SK-MEL-5 (cell line): ENCODE measurements around the gene RYK. TPM values are rescaled to one million over a fixed set of nuclear protein-coding genes. Genes with fewer than 3 reads are reported as not detected.
"Not testable (repeated sequence)": the region's sequence is repeated elsewhere in the genome, so short reads cannot be mapped to it uniquely, and the experiment has no call there.

Experiments
- DNase-seq: peaks from one replicate; pipeline ENCODE4 v3.0.0-alpha.2; 2016; ENCODE audit warnings: low read depth, low spot score
- in situ Hi-C: cut with HindIII; loops from 2 replicates; pipeline ENCODE4 v1.10.0; 2016; ENCODE audit warnings: low sequenced_read_pairs, high pct_unique_total_duplicates, low pct_unique_long_range_greater_than_20kb
- total RNA-seq: library from RNA; depleted of rRNA; stranded (reverse); fragments of >200 nt; shearing (Covaris generic); gene quantifications from 2 replicates; pipeline ENCODE4 v1.2.3, GENCODE V29; 2014

RYK gene
- total RNA-seq, 1 experiment from 2014 or later: 79.0 TPM

DNA sequence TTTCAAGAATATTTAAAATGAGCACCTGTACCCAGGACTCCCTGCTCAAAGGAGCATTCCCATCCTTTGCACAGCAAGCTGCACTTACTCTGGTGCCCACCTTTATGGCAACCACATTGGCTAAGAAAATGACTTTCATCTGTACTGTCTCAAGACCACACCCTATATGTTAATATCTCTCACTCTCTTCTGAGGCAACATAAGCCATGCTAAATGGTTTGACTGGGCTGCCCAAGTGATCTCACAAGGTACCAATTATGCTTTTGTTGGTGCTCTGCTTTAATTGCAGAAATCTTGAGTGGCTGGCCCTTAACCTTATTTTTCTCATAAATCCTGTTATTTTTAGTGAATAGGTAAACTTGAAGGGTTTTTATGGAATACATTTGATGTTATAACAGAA, 17.7 kb downstream of the RYK start:
- in situ Hi-C loops: no loop called here
- DNase-seq: no peak

DNA sequence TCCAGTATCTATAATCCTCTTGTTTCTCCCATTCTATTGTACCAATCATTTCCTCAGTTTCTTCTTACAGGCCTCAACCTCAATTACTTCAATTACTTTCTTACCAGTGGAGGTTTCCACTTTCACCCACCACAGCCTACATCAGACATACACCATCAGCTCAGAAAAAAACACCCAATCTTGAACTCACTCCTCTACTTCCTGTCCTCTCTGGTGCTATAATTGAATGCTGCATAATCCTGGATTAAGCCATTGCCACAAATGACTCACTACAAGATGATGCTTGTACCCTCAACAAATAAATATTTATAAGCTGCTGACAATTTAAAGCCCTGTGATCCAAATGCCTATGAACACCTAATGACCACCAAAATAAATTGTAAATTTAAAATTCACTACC, 18.5 kb downstream of the RYK start:
- in situ Hi-C loops: no loop called here
- no peak for DNase-seq

DNA sequence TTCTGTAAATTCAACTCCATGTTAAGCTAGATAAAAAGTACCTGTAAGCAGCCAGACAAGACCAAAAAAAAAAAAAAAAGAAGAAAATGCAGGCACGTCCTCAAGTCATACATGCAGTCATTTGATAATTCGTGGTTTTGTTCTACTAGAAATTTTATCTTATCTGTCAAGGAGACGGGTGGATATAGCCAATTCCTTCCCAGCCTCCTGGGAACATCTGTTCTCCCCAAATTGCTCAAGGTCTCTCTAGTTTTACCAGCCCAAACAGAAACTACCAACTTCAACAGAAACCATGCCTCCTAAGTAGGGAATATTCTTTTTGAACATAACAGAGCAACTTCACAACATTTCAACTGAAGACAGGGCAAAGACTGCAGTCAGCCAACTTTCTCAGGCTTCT, 19.5 kb downstream of the RYK start:
- in situ Hi-C loops: no loop called here
- DNase-seq: no peak

DNA sequence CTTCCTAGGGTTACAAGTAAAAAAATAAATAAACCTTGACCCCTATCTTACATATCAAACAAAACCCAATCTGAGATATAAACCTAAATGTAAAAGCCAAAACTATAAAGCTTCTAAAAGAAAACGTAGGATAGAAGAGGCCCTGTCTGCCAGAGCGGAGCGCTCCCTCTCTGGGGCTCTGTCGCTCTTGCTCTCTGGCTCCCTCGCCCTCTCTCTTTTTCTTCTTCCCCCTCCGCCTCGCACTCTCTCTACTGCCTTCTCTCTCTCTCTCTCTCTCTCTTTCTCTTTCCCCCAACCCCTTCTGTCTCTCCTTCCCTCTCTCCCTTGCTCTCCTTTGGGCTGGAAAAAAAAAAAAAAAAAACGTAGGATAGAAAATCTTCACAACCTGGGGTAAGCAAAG, 21.6 kb downstream of the RYK start:
- no peak for DNase-seq
- in situ Hi-C loops: no loop called here

DNA sequence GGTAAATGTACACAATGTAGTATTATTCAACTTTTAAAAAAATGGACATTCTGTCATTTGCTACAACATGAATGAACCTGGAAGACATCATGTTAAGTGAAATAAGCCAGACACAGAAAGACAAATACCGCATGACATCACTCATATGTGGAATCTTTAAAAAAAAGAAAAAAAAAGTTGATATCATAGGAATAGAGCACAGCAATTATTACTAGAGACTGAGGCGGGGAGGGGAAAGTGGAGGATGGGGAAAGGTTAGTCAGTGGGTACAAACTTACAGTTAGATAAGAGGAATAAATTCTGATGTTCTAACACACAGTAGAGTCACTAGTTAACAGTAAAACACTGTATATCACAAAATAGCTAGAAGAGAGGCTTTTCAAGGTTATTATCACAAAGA, 22.2 kb downstream of the RYK start:
- no peak for DNase-seq
- in situ Hi-C loops: no loop called here

DNA sequence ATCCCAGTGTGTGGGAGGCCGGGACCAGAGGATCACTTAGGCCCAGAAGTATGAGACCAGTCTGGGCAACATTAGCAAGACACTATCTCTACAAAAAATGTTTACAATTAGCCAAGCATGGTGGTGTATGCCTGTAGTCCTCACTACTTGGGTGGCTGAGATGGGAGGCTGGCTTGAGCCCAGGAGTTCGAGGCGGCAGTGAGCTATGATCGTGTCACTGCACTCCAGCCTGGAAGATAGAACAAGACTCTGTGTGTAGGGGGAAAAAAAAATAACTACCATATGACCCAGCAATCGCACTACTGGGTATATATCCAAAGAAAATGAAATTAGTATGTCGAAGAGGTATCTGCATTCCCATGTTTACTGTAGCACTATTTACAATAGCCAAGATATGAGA, 22.6 kb downstream of the RYK start:
- DNase-seq: no peak
- in situ Hi-C loops: no loop called here

DNA sequence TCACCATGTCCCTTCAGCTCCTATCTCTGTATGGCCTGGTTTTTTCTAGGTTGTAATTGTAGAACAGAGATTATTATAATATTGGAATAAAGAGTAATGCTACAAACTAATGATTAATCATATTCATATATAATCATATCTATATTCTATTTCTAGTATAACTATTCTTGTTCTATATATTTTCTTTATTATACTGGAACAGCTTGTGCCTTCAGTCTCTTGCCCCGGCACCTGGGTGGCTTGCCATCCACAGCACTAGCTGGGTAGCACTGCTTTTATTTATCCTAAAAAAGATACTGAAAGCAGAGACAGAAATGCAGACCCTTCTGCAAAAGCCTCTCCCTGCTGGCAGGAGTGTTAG, 25.9 kb downstream of the RYK start:
- not testable (repeated sequence) for DNase-seq
- in situ Hi-C loops: loop anchor here (25.0 kb wide), 1 partner anchor 263 kb away; the partner anchor contains the start of genes ANAPC13 and CEP63

DNA sequence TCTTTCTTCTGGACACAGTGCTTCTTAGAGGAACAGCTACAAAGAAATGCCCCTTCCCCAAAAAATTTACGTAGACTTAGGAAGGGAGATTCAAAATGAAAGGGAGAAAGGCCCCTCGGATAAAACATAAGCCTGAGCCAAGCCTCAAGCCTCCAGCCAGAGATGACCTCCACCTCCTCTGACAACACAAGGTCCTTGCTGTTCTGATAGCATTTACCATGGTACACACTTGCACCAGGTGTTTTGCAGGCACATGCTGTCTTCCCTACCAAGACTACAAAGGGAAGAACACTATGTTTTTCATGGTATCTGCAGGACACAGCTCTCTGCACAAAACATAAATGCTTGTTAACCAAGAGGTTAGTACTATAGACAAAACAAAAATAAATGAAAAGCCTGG, 27.8 kb downstream of the RYK start:
- DNase-seq: no peak
- in situ Hi-C loops: loop anchor here (25.0 kb wide), 1 partner anchor 264 kb away; the partner anchor contains the start of genes ANAPC13 and CEP63

DNA sequence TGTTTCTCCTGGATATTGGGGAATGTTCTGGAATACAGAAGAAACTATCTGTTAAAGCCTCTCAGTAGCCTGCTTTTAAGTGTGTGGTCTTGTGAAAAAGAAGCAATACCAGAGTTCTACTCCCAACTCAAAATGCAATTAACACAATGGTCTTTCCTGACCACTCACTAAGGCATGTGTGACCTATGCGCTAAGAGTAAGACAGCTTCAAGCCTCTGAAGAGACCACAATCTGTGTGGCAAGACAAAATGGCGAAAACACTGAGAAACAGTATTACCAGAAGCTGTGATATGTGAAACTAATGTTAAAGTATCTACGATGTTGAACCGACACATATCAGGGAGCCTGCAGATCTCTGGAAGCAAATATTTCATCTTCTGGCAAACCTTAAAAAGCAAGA, 33.8 kb downstream of the RYK start:
- in situ Hi-C loops: loop anchor here (25.0 kb wide), 1 partner anchor 270 kb away; the partner anchor contains the start of genes ANAPC13 and CEP63
- DNase-seq: no peak

DNA sequence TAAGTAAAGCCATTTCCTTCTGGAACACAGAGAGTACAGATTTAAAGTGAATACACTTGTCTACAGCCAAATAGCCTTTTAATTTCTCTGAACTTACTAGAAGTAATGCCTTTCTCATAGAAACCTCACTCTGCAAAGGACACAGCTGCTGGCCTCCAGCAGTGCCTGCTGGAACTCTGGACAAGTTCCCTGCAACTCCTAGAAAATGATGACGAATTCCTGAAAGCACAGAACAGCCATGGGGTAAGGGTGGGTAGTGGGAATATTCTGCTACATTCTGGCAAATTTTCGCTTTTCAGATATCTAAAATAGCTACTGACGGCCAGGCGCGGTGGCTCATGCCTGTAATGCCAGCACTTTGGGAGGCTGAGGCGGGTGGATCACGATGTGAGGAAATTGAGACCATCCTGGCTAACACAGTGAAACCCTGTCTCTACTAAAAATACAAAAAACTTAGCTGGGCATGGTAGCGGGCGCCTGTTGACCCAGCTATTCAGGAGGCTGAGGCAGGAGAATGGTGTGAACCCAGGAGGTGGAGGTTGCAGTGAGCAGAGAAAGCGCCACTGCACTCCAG, 34.4 kb downstream of the RYK start:
- in situ Hi-C loops: loop anchor here (25.0 kb wide), 1 partner anchor 271 kb away; the partner anchor contains the start of genes ANAPC13 and CEP63
- no peak for DNase-seq

DNA sequence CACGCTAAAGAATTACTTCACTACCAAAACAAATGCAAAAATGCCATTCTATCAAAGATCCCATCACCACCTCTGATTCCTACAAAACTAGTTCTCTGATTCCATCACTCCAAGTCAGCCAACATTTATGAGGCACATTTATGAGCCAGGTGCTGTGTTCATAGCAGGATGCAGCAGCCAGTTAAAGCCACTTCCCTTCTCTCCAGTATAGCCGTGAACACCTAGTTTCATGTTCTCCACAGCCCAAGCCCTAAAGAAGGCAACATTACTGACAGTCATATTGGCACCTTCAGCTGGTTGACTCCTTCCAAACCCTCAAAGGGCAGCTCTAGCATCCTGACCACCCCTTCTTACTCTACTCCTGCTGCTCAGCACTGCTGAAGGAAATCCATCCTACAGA, 36.4 kb downstream of the RYK start:
- in situ Hi-C loops: loop anchor here (25.0 kb wide), 1 partner anchor 273 kb away; the partner anchor contains the start of genes ANAPC13 and CEP63
- DNase-seq: no peak

DNA sequence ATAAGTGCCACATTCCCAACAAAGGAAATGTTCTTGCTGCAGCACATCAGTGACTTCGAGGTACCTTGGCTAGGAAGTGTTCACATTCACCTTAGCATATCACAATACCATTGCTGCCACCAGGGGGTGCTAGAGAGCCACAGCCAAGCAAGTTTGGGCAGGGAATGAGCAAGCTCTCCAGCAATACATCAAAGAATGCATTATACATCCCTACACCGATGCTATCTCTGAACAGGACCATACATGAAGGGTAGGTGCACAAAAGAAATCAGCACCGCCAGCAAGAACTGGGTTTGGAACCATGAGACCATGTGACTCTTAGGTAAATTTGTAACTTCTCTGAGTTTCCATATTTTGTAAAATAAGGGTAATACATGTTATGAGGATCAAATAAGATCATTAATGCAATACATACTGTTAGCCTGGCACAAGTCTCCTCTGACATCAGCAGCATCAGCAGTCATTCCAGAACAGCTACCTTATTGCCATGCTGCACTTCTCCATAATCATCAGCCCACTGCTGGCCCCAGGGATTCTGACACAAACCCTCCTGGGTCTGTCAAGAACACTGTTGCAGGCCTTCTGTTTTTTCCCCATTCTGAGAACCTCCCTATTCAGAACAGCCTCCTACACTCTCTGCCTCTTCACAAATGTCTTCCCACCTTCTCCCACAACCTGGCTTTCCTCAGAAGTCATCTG, 37.5 kb downstream of the RYK start:
- peak; percentile 88 for DNase-seq
- in situ Hi-C loops: loop anchor here (25.0 kb wide), 1 partner anchor 274 kb away; the partner anchor contains the start of genes ANAPC13 and CEP63

DNA sequence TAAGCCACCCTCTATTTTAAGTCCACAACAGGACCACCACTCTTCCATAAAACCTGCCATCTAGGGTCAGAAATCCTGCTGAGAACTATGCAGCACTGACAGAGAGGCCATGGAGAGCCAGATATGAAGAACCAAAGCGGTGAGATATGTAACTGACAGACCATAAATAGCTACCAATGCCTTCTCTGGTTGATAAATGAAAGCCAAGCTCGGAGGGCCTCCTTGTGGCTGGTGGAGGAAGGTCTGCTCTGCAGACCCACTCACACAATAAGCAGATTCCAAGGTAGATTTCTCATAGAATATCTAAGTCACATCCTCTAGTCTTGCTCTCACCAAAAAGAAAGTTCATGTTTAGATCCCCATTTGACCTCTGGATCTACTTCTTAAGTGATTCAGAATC, 38.9 kb downstream of the RYK start:
- in situ Hi-C loops: loop anchor here (25.0 kb wide), 1 partner anchor 276 kb away; the partner anchor contains the start of genes ANAPC13 and CEP63
- DNase-seq: peak; percentile 74

DNA sequence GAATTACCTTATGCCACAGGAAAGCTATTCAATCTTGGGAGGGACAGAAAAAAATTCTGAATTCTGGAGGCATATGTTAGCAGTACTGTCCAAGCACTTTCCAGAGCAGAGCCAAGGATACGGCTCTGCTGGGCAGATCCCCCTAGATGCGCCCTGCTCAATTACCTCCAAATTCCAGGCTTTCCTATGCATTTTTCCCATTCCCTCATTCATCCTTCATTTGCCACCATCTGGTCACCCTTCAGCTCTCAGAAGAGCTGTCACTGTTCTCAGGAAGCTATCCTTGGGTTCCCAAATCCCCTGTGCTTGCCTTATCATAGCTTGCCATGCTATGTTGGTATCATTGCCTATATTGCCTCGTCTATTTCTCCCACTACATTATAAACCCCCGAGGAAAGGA, 45.2 kb downstream of the RYK start:
- in situ Hi-C loops: loop anchor here (25.0 kb wide), 1 partner anchor 282 kb away; the partner anchor contains the start of genes ANAPC13 and CEP63
- DNase-seq: no peak

DNA sequence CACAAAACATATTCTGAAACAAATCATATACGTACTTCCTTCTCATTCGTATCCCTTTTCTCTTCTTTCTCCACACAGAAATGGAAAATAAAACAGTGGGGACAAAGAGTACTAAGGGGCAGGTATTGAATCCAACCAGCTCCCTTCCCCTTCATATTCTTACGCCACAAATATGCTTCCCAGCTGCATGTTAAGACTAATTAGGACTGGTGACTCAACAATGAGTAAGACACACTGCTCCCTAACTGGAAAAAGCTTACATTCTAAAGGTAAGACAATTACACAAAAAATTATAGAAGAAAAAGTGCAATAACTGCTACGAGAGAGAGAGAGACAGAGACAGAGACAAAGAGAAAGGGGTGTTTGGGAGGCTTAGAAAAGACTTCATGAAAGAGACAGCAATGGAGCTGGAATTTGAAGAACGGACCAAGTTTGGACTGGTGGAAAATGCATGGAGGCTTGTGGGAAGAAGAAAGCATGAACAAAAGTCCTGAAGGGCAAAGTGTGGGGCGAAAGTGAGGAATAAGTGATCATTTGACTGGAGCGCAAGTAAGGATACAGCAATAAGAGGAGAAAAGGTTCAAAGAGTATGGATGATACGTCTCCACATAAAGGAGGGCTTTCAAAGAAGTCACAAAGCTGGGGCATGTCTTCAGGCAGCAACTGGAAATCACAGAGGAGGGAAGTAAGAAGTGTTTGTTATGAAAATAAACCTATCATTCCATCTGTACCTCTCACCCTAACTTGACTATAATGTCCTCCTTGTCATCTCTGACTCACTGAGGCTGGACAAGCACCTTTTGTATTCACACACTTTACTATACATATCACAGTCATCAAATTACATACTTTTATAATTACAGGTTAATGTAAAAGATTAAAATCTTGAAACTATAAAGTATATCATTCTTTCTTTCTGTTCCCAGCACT, 49.2 kb downstream of the RYK start:
- in situ Hi-C loops: loop anchor here (25.0 kb wide), 1 partner anchor 286 kb away; the partner anchor contains the start of genes ANAPC13 and CEP63
- peak; percentile 53 for DNase-seq

DNA sequence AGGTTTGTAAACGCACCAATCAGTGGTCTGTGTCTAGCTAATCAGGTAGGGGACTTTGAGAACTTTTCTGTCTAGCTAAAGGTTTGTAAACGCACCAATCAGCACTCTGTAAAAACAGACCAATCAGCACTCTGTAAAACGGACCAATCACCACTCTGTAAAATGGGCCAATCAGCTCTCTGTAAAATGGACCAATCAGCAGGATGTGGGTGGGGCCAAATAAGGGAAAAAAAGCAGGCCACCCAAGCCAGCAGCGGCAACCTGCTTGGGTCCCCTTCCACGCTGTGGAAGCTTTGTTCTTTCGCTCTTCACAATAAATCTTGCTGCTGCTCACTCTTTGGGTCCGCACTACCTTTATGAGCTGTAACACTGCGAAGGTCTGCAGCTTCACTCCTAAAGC, 50.8 kb downstream of the RYK start:
- in situ Hi-C loops: loop anchor here (25.0 kb wide), 1 partner anchor 287 kb away; the partner anchor contains the start of genes ANAPC13 and CEP63
- DNase-seq: not testable (repeated sequence)

DNA sequence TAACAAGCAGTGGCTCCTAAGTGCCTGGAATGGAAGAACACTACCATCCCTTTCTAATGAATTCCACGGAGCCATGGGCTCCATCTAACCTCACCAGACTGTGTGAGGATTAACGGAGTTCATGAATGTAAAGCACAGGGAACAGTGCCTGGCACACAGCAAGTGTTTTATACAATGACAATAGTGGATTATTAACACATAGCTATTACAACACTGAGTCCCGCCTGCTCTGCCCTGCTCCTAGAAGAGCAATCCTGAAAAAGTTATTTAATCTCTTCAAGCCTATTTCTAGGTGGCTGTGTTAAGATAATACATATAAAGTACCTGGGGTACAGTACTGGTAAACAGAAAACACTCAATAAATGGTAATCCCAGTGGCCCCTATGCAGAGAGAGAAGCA, 51.4 kb downstream of the RYK start:
- in situ Hi-C loops: no loop called here
- DNase-seq: no peak

DNA sequence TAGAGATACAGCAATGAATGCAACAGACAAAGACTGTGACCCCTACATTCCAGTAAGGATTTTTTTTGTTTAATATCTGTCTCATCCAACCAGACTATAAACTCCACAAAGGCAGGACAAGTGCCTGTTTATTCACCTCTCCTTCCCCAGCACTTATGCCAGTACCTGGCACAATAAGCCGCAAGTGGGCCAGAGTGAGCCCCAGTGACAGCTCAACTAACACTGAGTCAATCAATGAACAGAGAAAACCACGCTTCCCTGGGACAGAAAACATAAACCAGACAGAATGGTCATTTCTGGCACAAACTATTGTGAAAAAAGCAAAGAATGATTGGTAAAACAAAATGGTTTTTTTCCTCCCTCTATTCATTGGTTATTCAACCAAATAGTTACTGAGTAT, 52.2 kb downstream of the RYK start:
- DNase-seq: no peak
- in situ Hi-C loops: no loop called here
